DMS 273 (cell line): ENCODE measurements around the gene C1orf56.

ENCODE experiments used
- DNase-seq: peaks from one replicate; lab custom pipeline; 2025; ENCODE audit not compliant: unreplicated experiment; lab: John Stamatoyannopoulos, UW

The C1orf56 gene

GRCh38 chr1:151024540-151025146 is 22.9 kb upstream of the C1orf56 start:
- peak; percentile 100 for DNase-seq

DNA sequence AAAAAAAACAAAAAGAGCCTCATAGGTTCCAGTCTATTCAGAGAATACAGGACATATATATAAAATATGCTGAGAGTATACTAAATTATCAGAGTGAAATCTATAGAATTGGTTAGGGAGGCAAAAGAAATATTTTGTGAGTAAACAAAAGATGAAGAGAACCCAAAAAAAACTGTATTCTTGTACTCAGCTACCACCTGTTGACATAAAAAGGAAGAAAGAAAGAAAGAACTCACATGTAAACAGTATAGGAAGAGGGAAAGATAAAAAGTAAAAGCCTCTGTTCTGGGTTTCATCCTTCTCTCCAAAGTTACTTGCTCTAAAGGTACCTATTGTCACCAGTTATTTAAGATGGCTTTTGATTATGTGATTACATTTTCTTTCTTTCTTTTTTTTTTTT is 21.1 kb upstream of the C1orf56 start:
- no peak for DNase-seq

GRCh38 chr1:151032164-151032563 is 15.4 kb upstream of the C1orf56 start:
- DNase-seq = no peak

DNA sequence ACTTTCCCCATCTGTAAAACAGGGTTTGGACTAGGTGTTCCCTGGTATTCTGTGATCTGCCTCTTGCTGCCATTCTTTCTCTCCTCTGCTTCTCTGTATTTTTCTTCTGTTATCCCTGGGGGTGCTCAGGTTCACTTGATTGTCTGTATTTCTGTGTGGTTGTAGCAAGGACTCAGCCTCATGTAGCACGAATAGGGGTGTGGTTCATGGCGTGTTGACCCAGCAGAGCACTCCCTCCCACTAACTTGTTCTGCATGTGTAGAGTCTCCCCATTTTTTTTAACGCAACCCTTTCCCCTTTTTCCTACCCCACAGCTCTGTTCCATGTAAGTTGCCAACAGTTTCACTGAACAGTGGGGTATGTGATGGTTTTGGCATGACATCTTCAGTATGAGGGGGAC is 12.4 kb upstream of the C1orf56 start:
- no peak for DNase-seq

DNA sequence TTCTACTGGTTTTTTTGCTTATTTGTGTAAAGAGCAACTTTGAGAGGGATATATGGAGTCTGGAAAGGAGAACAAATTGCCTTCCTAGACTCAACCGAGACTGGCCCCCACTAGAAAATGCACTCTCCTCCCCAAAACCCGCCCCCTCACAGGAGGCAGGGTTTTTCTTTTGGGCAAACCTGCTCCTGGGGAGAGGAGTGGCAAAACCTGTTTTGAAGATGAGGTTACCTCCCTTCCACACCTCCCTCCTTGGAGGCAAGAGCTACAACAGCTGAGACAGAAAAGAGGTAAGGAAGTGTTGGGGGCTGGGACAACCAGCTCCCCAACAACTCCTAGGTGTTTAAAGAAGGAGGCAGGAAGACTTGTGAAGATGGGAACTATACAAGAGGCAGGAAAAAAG is 11.2 kb upstream of the C1orf56 start, which contains the start of gene BNIPL:
Gene BNIPL, plus strand, starts transcription at position 231 of the 400 bp plus-strand sequence. Its CDS starts 140 bp downstream, at position 371.
- no peak for DNase-seq

- DNase-seq = no peak
These were observed 10.5 kb upstream of the C1orf56 start for GRCh38 chr1:151037032-151037431.

GRCh38 chr1:151039521-151039920 is 8.0 kb upstream of the C1orf56 start:
- no peak for DNase-seq

DNA sequence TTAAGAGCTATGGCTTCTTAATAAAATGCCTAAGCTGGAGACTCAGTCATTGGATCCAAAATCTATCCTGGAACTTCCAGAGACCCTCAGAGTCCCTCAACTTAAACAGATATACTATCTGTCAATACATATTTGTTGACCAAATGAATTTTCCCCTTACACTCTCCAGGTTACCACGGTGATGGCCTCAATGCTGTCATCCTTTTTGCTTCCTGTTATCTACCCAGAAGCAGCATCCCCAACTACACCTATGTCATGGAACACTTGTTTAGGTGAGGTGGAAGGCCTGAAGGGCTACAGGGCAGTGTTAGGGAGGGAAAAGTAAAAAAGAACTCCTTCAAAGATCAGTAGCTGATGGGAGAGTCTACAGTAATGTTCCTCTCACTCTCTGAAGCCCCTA is 4.4 kb upstream of the C1orf56 start:
- no peak for DNase-seq

DNA sequence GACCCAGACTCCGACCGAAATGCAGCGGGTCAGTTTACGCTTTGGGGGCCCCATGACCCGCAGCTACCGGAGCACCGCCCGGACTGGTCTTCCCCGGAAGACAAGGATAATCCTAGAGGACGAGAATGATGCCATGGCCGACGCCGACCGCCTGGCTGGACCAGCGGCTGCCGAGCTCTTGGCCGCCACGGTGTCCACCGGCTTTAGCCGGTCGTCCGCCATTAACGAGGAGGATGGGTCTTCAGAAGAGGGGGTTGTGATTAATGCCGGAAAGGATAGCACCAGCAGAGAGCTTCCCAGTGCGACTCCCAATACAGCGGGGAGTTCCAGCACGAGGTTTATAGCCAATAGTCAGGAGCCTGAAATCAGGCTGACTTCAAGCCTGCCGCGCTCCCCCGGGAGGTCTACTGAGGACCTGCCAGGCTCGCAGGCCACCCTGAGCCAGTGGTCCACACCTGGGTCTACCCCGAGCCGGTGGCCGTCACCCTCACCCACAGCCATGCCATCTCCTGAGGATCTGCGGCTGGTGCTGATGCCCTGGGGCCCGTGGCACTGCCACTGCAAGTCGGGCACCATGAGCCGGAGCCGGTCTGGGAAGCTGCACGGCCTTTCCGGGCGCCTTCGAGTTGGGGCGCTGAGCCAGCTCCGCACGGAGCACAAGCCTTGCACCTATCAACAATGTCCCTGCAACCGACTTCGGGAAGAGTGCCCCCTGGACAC is 534 bp downstream of the C1orf56 start:
- DNase-seq = peak; percentile 100

GRCh38 chr1:151048645-151049032 is 1.1 kb downstream of the C1orf56 start:
- no peak for DNase-seq

- no peak for DNase-seq
These were observed 1.9 kb downstream of the C1orf56 start for GRCh38 chr1:151049458-151049857.

DNA sequence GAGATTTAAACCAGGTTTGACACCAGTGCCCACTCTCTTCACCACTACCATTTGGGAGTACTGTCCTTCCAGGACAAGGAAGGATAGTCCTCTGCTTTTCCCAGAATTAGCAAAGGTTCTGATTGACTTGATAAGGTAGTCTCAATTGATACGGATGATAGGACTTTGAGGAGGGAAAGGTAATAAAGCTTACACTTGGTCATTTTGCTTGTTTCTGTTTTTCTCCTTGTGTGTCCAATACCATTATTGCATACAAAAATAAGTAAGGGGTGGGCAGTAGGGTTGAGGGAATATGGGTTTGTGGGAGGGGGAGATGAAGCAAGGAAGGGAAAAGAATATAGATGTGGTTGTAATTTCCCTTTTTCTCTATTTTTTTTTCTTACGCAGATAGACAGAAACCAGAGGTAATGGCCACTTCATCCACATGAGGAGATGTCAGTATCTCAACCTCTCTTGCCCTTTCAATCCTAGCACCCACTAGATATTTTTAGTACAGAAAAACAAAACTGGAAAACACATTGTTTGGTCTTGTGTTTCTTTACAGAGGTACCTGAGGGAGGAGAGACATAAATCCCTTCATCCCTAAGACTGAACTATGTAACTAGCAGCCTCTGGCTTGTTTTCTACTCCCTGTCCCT is 2.6 kb downstream of the C1orf56 start:
- no peak for DNase-seq

DNA sequence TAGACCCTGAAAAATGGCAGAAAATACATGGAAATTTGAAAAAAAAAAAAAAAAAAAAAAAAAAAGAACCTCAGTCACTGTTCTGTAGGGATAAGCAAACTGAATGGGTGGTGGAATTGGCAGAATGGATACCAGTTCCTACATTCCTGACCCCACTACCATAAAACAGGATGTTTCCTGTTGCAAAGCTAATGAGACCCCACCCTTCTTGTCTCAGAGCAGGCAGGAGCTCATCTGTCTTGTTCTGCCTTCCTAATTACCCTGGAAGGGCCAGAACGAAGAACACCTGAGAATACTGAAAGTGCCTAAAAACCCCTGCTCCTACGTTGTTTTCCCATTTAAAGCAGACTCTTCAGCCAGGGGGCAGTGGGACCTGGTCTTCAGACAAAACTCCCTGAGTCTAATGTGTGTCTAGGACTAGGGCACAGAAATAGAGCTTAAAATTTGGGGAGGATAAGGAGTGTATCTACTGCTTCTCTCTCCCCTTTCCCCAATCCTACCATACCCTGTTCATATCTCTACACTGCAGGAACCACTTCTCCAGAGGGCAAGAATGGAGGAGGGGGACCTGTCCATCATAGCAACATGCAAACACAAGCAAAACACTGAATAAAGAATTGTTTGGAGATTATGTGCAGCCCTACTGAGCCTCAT is 3.9 kb downstream of the C1orf56 start:
- DNase-seq = no peak

DNA sequence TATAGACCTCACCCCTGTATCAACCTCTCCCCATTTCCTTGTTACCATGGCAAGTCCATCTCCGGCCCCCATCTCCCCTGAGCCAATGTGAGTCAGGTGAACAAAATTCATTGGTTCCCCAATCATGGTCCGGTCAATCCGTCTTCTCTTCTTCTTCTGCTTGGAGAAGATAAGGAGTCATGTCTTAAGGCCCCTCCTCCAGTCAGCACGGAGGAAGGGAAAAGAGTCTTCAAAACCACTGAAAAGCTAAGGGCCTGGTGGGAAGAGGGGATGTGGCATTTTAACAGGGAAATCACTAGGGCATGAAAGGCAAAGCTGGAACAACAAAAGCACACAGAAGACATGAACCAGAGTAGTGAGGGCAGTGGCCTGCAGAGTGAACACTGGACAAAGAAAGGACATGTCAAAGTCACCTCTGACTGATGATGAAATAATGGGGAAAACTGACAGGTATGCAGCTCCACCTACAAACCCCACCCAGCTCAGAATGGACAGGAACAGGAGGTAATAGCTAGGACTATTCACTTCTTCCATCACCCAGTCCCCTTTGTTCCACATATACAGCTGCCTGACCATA is 7.5 kb downstream of the C1orf56 start:
- no peak for DNase-seq

- no peak for DNase-seq
These were observed 8.0 kb downstream of the C1orf56 start for GRCh38 chr1:151055581-151055980.

DNA sequence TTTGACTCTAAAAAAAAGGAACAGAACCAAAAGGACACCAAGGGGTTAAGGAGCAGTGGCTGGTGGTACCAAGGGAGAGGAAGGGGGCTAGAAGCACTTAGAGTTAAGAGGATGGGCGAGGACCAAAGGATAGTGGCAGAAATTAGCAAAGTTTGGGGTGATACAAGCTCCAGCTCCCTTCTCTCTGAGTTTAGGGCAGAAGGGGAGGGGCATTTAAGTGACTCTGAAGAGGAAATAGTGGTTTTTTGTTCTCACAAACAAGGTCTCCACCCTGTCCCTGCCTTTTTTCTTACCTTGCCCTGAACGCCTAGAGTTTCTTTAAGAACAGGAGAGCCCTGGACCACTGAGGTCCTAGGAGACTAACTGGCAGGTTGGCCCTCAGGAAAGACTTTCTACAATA is 8.6 kb downstream of the C1orf56 start:
- DNase-seq = no peak

DNA sequence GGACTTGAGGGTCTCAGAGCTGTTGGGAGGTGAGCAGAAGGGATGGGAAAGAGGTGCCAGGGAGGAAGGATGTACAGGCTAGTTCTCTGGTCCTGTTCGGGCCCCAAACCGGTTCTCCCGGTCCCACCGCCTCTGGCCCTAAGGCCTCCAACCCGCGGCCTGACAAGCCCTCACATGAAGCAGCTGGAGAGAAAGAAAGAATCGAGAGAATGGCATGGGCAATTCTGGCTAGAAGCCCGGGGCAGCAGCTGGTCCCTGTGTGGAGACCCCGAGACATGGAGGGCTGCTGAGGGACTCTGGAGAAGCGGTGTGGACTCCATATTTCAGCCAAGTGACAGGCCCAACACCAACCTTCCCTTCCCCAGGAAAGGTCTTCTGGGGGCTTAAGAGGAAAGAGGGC is 11.1 kb downstream of the C1orf56 start:
- DNase-seq = peak; percentile 100

DNA sequence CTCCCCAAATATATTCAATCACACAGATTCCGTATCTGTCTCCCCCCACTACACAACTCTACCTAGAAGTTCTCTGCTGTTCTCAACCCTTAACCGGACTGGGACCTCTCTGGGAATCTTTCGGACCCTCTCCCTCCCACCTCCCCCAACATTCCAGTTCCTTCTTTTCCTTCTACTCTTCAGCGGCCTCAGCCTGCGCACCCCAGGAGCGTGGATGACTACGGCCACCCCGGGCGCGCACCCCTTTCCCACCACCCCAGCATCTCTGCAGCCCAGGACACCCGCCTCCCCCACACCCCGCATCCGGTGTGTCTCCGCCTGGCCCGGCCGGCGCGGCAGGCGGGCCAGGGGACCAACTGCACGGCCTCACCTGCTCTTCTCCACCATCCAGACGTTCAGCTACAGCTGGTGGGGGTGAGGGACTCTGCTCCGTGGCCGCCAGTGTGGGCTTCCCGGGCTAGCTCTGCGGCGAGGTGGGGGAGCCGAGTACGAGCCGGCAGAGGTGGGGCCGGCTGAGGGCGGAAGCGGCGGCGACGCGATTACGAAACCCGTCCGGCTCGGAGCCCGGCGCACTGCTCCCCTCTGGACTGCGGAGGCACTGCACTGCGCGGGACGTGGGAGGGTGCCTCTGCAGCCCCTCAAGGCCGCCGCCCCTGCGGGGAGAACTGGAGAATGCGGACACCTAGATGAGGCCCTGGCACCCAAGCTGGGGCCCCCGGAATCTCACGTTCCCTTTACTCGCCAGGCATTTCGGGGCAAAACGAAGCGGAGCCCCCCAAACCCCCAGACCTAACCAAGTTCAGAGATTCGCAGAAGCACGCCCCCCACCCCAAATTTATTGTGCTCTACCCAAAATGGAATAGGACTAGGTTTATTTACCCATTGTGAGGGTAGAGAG is 11.8 kb downstream of the C1orf56 start, which contains the start of gene CDC42SE1:
Gene CDC42SE1, minus strand, starts transcription at position 514 of the 898 bp plus-strand sequence. CDS start 3,892 bp downstream, outside the sequence.
- DNase-seq = peak; percentile 100

DNA sequence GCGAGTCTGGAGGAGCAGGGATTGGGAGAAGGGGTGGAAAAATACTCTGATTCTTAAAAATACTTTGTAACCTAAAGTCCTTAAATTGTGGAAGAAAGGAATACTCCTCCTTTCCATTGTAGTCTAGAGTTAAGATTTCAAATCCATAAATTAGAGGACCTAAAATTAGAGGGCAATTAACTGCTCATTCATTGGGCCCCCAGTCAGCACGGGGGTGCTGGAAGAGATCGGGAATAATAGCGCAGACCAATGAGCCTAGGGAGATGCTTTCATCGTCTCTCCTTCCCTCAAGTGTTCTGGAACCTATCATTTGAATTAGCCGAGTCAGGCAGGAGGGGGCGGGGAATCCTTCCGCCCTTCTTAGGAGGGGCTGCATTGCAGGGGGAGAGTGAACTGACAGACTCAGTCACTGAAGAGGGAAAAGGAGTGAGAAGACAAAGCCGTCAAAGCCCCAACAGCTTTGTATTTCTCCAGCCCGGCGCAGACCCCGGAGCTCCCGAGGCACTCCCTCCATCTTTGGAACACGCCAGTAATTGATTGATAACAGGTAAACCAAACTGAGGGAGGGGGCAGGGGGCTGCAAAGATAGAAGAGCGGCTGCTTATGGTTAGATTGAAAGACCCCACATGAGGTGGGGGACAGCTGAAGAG is 12.6 kb downstream of the C1orf56 start, which contains the start of gene MLLT11:
Gene MLLT11, plus strand, starts transcription at position 391 of the 650 bp plus-strand sequence. CDS start 6,828 bp downstream, outside the sequence.
- peak; percentile 100 for DNase-seq
